Measurements from ENCODE around the gene HAGHL. TPM values are rescaled to one million over a fixed set of nuclear protein-coding genes. Genes with fewer than 3 reads are reported as not detected.
A peak's percentile ranks its signal among the peaks of the same experiment; 100 is the strongest.
"Not testable (repeated sequence)": the region's sequence is repeated elsewhere in the genome, so short reads cannot be mapped to it uniquely, and the experiment has no call there.

Gene HAGHL
- total RNA-seq, 2 donors from 2014 or later = 3.6 to 4.1 TPM

DNA sequence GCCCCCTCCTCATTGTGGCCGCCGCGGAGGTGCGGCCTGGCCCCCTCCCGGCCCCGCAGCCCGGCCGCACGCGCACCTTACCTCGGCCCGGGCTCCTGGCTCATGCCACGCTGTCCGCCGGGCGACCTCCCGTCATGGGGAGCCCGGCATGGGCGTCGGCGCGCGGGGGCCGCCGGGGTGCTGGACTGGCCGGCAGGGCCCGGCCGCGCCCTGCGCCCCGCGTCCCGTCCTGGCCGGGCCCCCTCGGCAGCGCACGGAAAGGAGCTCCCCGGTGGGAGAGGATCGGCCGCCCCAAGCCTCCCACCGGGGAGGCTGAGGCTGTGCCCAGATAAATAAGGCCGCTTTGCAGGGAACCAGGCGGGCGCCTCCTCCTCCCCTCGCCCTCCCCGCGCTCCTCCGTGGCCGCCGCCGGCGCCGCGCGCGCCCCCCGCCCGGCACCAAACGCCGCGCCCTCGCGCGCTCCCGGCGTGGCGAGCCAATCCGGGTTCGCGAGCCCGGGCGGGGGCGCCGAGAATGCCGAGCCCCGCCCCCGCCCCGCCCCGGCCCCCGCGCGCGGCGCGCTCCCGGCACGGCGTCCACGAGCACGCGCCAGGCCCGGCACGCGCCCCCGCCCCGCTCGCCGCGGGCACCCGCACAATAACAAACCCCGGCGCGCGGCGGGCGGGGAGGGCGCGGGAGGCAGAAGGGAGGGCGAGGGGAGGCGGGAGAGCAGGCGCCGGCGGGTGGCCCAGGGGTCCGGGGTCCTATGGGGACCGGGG lies 21.3 kb upstream of the HAGHL start, which contains the start of gene FBXL16:
TSS of gene FBXL16 (minus strand) at position 371 of the 758 bp plus-strand sequence. CDS start 8,396 bp downstream, outside the sequence.
- no peak for DNase-seq (ENCODE audit: low spot score)
- intact Hi-C loops (cut with DNase I) = no loop called here

DNA sequence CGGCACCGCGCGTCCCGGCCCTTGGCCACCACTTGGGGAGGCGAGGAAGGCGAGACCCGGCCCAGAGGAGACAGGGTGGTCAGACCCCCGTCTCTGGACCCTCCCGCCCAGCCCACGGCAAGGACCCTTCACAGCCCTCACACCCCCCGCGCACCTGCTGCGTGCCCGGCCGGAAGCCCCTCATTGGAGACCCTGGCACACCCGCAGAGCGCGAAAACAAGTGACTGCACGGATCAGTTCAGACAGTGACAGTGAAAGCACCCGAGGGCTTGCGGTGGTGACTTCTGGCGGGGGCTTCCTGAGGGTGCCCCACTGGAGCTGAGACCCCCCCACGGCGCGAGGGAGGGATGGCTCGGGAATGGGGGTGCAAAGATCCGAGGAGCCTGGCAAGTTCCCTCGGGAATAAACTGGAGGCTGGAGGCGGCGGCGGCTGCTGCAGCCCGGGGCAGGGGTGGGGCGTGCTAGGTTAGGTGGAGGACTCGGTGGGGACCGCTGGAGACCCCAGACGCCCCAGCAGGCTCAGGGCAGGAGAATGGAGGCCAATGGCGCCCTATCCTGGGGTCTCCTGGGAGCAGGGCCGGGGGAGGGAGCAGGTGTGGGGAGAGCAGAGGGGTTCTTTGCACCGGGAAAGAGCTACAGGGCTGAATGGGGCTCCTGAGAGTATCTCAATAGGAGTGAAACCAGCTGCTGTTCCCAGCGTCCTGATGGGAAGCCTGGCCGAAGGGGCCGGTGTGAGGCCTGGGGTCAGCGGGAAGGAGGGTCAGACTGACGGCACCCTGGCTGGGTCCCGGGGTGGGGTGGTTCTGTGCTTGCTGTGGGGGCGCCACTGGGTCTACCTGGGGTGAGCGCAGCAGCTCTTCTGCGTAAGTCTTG lies 20.5 kb upstream of the HAGHL start:
- DNase-seq (ENCODE audit: low spot score) = no peak
- intact Hi-C loops (cut with DNase I) = no loop called here

- intact Hi-C loops (cut with DNase I) = no loop called here
- DNase-seq (ENCODE audit: low spot score) = no peak
These were observed 19.8 kb upstream of the HAGHL start for GRCh38 chr16:707062-707538.

GRCh38 chr16:708019-708418 lies 18.9 kb upstream of the HAGHL start:
- DNase-seq (ENCODE audit: low spot score) = no peak
- intact Hi-C loops (cut with DNase I) = no loop called here

- DNase-seq (ENCODE audit: low spot score) = no peak
- intact Hi-C loops (cut with DNase I) = no loop called here
These were observed 17.9 kb upstream of the HAGHL start for GRCh38 chr16:708959-709358.

GRCh38 chr16:709566-710499 lies 17.1 kb upstream of the HAGHL start:
- intact Hi-C loops (cut with DNase I) = loop anchor here (5.0 kb wide), 2 partner anchors 77 to 342 kb away; partner anchors contain the start of genes CHTF18 (in 2 of the 2) and RPUSD1 (in 2 of the 2)
- DNase-seq (ENCODE audit: low spot score) = no peak

GRCh38 chr16:710500-711075 lies 16.3 kb upstream of the HAGHL start:
- intact Hi-C loops (cut with DNase I) = loop anchor here (5.0 kb wide), 2 partner anchors 77 to 342 kb away; partner anchors contain the start of genes CHTF18 (in 2 of the 2) and RPUSD1 (in 2 of the 2)
- DNase-seq (ENCODE audit: low spot score) = no peak

GRCh38 chr16:711084-711483 lies 15.8 kb upstream of the HAGHL start:
- intact Hi-C loops (cut with DNase I) = loop anchor here (5.0 kb wide), 2 partner anchors 76 to 341 kb away; partner anchors contain the start of genes CHTF18 (in 2 of the 2) and RPUSD1 (in 2 of the 2)
- no peak for DNase-seq (ENCODE audit: low spot score)

- DNase-seq (ENCODE audit: low spot score) = peak; percentile 94
- intact Hi-C loops (cut with DNase I) = loop anchor here (5.0 kb wide), 2 partner anchors 76 to 341 kb away; partner anchors contain the start of genes CHTF18 (in 2 of the 2) and RPUSD1 (in 2 of the 2)
These were observed 15.2 kb upstream of the HAGHL start for GRCh38 chr16:711548-712320.

DNA sequence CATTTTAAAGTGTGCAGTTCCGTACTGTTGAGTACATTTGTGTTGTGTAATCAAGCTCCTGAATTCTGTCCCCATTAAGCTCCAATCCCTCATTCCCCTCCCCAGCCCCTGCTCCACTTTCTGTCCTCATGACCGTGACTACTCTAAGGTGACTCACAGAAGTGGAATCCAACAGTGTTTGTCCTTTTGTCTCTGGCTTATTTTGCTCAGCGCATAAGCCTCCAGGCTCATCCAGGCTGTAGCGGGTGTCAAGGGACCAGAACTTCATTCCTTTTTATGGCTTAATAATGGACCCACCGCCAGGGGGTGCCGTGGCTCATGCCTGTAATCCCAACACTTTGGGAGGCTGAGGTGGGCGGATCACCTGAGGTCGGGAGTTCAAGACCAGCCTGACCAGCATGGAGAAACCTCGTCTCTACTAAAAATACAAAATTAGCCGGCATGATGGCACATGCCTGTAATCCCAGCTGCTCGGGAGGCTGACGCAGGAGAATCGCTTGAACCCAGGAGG lies 14.1 kb upstream of the HAGHL start:
- intact Hi-C loops (cut with DNase I) = loop anchor here (5.0 kb wide), 2 partner anchors 75 to 340 kb away; partner anchors contain the start of genes CHTF18 (in 2 of the 2) and RPUSD1 (in 2 of the 2)
- not testable (repeated sequence) for DNase-seq (ENCODE audit: low spot score)

DNA sequence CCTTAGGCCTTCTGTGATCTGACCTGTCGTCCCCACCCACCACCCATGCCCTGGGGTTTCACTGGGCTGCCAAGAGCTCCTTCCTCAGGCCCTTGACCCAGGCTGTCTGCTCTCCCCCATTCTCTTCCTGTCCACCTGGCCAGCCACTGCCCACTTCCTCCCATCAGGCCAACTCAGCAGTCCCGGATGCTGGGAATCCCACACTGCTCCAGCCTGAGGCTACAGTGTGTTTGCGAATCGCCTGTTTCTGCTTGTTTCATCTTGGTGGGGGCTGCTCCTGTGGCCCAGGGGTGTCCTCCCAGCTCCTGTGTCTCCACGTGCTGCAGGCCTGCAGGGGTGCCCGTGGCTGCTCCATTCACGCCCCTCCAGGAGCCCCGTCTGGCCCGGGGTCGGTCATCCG lies 12.8 kb upstream of the HAGHL start:
- intact Hi-C loops (cut with DNase I) = loop anchor here (5.0 kb wide), 2 partner anchors 73 to 338 kb away; partner anchors contain the start of genes CHTF18 (in 2 of the 2) and RPUSD1 (in 2 of the 2)
- DNase-seq (ENCODE audit: low spot score) = no peak

DNA sequence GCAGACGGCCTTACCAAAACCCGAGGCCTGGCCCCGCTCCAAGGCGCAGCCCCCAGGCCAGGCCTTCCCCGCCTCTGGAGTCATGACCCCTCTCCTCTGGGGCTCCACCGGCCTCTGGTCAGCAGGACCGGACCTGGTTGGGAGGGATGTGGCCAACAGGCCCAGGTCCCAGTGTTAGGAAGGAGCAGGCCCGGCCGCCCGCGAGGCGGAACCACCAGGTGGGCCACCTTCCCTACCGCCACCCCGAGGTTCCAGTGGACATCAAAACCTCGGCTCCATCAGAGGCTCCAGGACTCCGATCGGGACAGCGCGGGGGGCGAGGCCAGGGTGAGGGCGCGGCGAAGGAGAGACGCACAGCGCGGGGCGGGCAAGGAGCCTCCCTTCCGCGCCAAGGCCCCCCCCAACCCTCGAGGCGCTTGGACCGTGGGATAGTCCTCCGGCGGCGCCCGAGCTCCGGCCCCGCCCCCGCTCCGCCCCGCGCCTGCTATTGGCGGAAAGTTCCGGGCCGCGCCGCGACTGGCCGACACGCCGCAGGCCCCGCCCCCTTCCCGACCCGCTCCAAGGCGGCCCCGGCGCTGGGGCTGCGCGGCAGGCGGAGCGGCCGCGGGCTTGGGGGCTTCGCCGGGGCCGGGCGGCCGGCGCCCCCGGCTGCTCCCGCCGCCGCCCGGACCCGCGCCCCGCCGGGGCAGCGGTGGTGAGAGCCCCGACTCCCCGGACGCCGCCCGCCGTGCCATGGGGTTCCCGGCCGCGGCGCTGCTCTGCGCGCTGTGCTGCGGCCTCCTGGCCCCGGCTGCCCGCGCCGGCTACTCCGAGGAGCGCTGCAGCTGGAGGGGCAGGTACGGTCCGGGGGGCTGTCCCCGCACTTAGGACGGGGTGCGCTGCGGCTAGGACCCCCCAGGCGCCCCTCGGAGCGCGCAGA lies 12.1 kb upstream of the HAGHL start, which contains the start of gene METRN:
TSS of gene METRN (plus strand) at position 561 of the 919 bp plus-strand sequence. CDS start at position 733, 172 bp downstream.
- DNase-seq (ENCODE audit: low spot score) = peak; percentile 96
- intact Hi-C loops (cut with DNase I) = loop anchor here (5.0 kb wide), 2 partner anchors 72 to 337 kb away; partner anchors contain the start of genes CHTF18 (in 2 of the 2) and RPUSD1 (in 2 of the 2)

- intact Hi-C loops (cut with DNase I) = no loop called here
- DNase-seq (ENCODE audit: low spot score) = no peak
These were observed 11.3 kb upstream of the HAGHL start for GRCh38 chr16:715477-716199.

DNA sequence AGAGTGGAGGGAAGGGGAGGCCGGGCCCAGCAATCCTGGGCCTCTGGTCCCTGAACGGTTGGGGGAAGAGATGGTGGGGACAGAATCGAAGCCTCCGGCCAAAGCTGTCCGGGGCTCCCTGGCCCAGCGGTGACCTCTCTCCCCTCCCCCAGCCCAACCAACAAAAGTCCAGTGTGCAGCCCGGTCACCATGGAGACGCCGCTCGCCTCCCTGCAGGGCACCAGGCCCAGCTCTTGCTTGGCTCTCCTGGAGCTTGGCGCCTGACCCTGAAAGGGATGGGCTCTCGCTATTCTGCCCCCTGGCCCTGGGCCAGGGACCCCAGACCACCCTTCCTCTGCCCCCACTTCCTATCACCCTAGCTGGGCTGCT lies 10.7 kb upstream of the HAGHL start:
- DNase-seq (ENCODE audit: low spot score) = no peak
- intact Hi-C loops (cut with DNase I) = no loop called here

DNA sequence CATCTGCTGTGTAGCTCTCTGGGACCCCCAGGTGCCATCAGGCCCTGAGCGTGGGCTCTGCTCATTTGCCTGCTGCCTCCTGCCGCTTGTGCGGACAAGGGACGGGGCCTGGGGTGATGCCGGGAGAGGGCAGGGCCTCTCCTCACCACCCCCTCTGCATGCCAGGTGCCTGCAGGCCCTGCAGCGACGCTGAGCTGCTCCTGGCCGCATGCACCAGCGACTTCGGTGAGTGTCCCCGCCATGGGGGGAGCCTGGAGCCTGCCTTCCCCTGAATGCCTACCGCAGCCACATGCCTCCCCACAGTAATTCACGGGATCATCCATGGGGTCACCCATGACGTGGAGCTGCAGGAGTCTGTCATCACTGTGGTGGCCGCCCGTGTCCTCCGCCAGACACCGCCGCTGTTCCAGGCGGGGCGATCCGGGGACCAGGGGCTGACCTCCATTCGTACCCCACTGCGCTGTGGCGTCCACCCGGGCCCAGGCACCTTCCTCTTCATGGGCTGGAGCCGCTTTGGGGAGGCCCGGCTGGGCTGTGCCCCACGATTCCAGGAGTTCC lies 10.1 kb upstream of the HAGHL start:
- intact Hi-C loops (cut with DNase I) = no loop called here
- no peak for DNase-seq (ENCODE audit: low spot score)
